ENCODE data around the gene GLIPR1L1. TPM values are rescaled to one million over a fixed set of nuclear protein-coding genes. Genes with fewer than 3 reads are reported as not detected.

The GLIPR1L1 gene, protein sequence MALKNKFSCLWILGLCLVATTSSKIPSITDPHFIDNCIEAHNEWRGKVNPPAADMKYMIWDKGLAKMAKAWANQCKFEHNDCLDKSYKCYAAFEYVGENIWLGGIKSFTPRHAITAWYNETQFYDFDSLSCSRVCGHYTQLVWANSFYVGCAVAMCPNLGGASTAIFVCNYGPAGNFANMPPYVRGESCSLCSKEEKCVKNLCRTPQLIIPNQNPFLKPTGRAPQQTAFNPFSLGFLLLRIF
- not detected in 2 replicates for total RNA-seq

DNA sequence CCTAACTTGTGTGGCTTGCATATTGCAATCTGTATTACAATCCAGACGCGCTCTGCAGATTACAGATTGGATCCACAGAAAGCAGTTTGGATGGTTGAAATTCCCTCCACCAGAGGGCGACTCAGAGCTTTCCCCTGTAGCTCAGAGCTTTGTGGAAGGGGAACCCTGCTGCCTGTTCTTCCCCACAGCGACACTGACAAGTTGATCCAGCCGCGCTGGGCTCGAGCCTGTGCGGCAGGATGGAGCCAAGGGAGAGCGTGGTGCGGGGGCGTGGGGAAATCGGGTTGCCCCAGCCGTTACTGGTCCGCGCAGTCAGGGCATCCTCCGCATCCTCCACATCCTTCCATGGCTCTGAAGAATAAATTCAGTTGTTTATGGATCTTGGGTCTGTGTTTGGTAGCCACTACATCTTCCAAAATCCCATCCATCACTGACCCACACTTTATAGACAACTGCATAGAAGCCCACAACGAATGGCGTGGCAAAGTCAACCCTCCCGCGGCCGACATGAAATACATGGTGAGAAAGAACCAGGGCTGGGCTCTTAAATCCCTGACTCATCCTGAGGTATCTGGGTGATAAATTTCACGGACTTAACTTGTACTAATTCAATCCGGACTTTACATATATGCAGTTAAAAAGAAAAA, at the start of gene GLIPR1L1:
Gene GLIPR1L1 (plus strand): TSS at position 287 of the 647 bp plus-strand sequence. CDS start 59 bp downstream, at position 346.
- TF ChIP-seq, protein P1, sequence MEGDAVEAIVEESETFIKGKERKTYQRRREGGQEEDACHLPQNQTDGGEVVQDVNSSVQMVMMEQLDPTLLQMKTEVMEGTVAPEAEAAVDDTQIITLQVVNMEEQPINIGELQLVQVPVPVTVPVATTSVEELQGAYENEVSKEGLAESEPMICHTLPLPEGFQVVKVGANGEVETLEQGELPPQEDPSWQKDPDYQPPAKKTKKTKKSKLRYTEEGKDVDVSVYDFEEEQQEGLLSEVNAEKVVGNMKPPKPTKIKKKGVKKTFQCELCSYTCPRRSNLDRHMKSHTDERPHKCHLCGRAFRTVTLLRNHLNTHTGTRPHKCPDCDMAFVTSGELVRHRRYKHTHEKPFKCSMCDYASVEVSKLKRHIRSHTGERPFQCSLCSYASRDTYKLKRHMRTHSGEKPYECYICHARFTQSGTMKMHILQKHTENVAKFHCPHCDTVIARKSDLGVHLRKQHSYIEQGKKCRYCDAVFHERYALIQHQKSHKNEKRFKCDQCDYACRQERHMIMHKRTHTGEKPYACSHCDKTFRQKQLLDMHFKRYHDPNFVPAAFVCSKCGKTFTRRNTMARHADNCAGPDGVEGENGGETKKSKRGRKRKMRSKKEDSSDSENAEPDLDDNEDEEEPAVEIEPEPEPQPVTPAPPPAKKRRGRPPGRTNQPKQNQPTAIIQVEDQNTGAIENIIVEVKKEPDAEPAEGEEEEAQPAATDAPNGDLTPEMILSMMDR (IDR thresholded peaks at IDR 0.05; ENCODE audit: insufficient read depth, low read depth, low read length): peak; percentile 86

DNA sequence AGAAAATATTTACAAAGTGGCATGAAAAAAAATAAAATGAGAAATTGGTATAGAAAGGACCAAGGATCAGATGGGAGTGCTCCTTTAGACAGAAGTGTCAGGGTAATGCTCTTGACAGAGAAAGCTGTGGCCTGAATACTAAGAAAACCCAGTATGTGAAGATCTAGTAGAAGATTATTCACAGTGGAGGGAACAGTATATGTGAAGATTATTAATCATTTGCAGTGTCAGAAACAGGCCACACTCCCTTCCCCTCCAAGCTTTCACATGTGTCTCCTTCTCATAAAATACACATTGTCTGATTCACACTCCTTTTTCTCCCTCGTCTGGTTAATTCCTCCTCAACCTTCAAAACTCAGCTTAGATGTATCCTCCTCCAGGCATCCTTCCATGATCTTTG, 45.6 kb upstream of the GLIPR1L1 start:
- no peak overlapping the region for H3K4me3 ChIP-seq (ENCODE audit: low read depth, low read length)
- TF ChIP-seq, protein P1 (IDR thresholded peaks at IDR 0.05; ENCODE audit: insufficient read depth, low read depth, low read length): no peak
- no peak for DNase-seq (ENCODE audit: low read depth)

More for the DNA sequence above, at the start of gene GLIPR1L1:
- H3K4me3 ChIP-seq (ENCODE audit: low read depth, low read length): peak within 1 kb of the TSS; percentile 59
- DNase-seq (ENCODE audit: low read depth): peak; percentile 84

DNA sequence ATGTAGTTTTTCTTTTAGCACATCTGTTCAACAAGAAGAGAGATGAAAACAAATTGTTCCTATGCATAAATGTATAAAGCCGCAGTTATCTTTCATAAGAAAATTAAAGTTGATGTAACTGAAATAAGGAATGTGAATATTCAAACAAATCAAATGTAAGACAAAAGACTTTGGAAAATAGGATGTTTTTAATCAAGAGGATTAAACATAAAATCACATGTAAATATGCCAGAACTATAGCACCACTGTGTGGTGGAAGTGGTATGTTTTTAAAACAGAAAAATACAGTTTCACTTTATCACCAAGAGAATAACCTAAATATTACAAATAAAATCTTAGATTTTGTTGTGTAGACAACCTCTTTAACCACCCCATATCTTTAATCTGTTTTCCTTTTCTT, 44.7 kb upstream of the GLIPR1L1 start:
- H3K4me3 ChIP-seq (ENCODE audit: low read depth, low read length): no peak overlapping the region
- DNase-seq (ENCODE audit: low read depth): peak; percentile 14
- TF ChIP-seq, protein P1 (IDR thresholded peaks at IDR 0.05; ENCODE audit: insufficient read depth, low read depth, low read length): peak; percentile 36

DNA sequence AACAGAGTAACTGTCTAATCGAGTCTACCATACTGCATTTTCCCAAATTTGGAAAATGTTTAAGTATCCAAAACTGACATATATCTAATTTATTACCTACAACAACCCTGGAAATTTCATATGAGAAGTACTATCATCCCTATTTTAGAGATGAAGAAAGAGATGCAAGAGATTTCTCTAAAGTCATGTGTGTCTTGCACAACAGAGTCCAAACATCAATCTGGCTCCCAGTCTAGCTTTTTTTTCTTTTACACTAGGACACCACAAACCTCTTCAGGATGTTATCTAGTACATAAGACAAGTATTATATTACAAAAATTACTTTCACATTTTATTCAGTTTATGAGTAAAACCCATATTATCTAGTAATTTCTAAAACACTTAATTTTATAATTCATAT, 43.5 kb upstream of the GLIPR1L1 start:
- no peak overlapping the region for H3K4me3 ChIP-seq (ENCODE audit: low read depth, low read length)
- TF ChIP-seq, protein P1 (IDR thresholded peaks at IDR 0.05; ENCODE audit: insufficient read depth, low read depth, low read length): no peak
- DNase-seq (ENCODE audit: low read depth): no peak

DNA sequence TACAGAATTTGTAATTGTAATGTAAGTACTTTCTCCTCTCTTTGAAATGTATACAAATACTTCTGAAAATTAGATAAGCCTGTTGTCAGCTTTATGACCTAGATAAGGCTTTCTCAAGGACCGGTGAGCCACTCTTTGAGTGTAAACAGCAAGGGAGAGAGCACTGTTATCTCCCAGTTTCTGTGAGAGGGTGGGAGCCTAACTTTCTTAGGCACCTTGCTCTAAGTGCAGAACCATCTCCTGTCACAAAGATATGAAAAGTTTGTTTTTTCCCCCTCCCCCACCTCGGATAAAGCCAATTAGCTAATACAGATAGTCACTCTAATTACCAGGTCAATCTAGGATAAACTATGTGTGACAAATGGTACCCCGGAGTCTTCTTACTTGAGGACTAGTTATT, 40.1 kb upstream of the GLIPR1L1 start:
- no peak for DNase-seq (ENCODE audit: low read depth)
- no peak overlapping the region for H3K4me3 ChIP-seq (ENCODE audit: low read depth, low read length)
- TF ChIP-seq, protein P1 (IDR thresholded peaks at IDR 0.05; ENCODE audit: insufficient read depth, low read depth, low read length): no peak

DNA sequence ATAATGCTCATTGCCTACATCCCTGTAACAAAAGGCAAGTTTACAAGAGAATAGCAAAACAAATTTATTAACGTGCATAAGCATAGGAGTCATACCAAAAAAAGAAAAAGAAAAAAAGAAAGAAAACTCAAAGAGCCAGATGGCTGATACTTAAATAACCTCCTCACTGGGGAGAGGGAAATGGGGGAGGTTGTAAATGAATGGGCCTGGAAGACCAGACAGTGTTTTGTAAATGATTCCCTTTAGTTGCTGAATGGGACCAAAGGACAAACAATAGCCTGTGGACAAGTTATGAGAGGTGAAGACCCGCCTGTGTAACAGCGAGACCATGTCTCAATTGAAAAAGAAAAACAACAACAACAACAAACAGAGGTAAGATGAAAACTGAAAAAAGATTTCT, 39.7 kb upstream of the GLIPR1L1 start:
- TF ChIP-seq, protein P1 (IDR thresholded peaks at IDR 0.05; ENCODE audit: insufficient read depth, low read depth, low read length): no peak
- no peak for DNase-seq (ENCODE audit: low read depth)
- H3K4me3 ChIP-seq (ENCODE audit: low read depth, low read length): no peak overlapping the region

Measured in fibroblast of villous mesenchyme (primary cell).